PC-3 (cell line): ENCODE data around the gene THOC2. TPM values are rescaled to one million over a fixed set of nuclear protein-coding genes. Genes with fewer than 3 reads are reported as not detected.
"Not testable (repeated sequence)": the region's sequence is repeated elsewhere in the genome, so short reads cannot be mapped to it uniquely, and the experiment has no call there.

Experiments
- ATAC-seq: fragments of 200-7000 bp; cut with Tn5 transposase; 2 replicates; pipeline ENCODE4 v1.9.1; 2020; ENCODE audit warnings: mild to moderate bottlenecking, moderate library complexity
- BruUV-seq: library from RNA; stranded (reverse); fragments of 400-500 nt; replicated peaks from 2 replicates; lab custom pipeline; 2021; lab: Mats Ljungman, UMichigan
- CTCF ChIA-PET: fragments of 300-600 bp; sonication (Branson Sonifier 250); formaldehyde crosslinking; loops from one replicate; lab custom pipeline; 2022; ENCODE audit warnings: antibody characterized with exemption; lab: Charles Lee
- POLR2A ChIA-PET: fragments of 300-600 bp; sonication (Branson Sonifier 250); formaldehyde crosslinking; loops from one replicate; lab custom pipeline; 2022; ENCODE audit warnings: antibody characterized with exemption; ENCODE audit not compliant: unreplicated experiment; lab: Charles Lee
- DNase-seq: peaks from one replicate; pipeline ENCODE4 v3.0.0-alpha.2; 2015
- H2AFZ ChIP-seq: fragments of 300-600 bp; sonication (generic); 2 replicates; pipeline ENCODE4 v1.6.0; 2016; ENCODE audit warnings: antibody characterized with exemption, low read length
- H3F3A ChIP-seq: fragments of 300-600 bp; sonication (generic); one replicate; pipeline ENCODE4 v1.6.0; 2017; ENCODE audit warnings: antibody characterized with exemption, low read length, control low read depth, mild to moderate bottlenecking; ENCODE audit not compliant: unreplicated experiment
- H3K27ac ChIP-seq: fragments of 300-600 bp; sonication (generic); 2 replicates; pipeline ENCODE4 v1.5.1; 2016; ENCODE audit warnings: mild to moderate bottlenecking, low read length
- H3K27me3 ChIP-seq: fragments of 300-600 bp; sonication (generic); 2 replicates; pipeline ENCODE4 v1.6.1; 2016; ENCODE audit warnings: low read length, mixed read lengths
- H3K36me3 ChIP-seq: fragments of 300-600 bp; sonication (generic); 2 replicates; pipeline ENCODE4 v1.6.1; 2016; ENCODE audit warnings: low read depth, mixed run types, low read length, mixed read lengths
- H3K4me1 ChIP-seq: fragments of 300-600 bp; sonication (generic); 2 replicates; pipeline ENCODE4 v1.5.1; 2016; ENCODE audit warnings: low read length; ENCODE audit not compliant: insufficient read depth
- H3K4me2 ChIP-seq: fragments of 300-600 bp; sonication (generic); 2 replicates; pipeline ENCODE4 v1.6.0; 2016; ENCODE audit warnings: low read length
- H3K4me3 ChIP-seq: fragments of 300-600 bp; sonication (generic); 2 replicates; pipeline ENCODE4 v1.5.1; 2016; ENCODE audit warnings: mild to moderate bottlenecking, low read length, mixed read lengths
- H3K79me2 ChIP-seq: fragments of 300-600 bp; sonication (generic); 2 replicates; pipeline ENCODE4 v1.6.1; 2017; ENCODE audit warnings: low read length, mixed read lengths
- H3K9ac ChIP-seq: fragments of 300-600 bp; sonication (generic); 2 replicates; pipeline ENCODE4 v1.6.0; 2016; ENCODE audit warnings: mild to moderate bottlenecking, low read length
- H3K9me2 ChIP-seq: fragments of 300-600 bp; sonication (generic); replicated peaks from 2 replicates; pipeline ENCODE4 v1.6.1; 2016; ENCODE audit warnings: mixed run types, low read length, mixed read lengths
- H3K9me3 ChIP-seq: fragments of 300-600 bp; sonication (generic); 2 replicates; pipeline ENCODE4 v1.6.1; 2016; ENCODE audit warnings: low read length, mixed read lengths
- H4K20me1 ChIP-seq: fragments of 300-600 bp; sonication (generic); 2 replicates; pipeline ENCODE4 v1.6.1; 2016; ENCODE audit warnings: low read length, mixed read lengths
- EZH2 ChIP-seq: fragments of 300-600 bp; sonication (generic); IDR thresholded peaks from one replicate; pipeline ENCODE4 v1.6.1; 2017; ENCODE audit warnings: antibody characterized with exemption, mild to moderate bottlenecking, low read length; ENCODE audit not compliant: unreplicated experiment
- EZH2phosphoT487 ChIP-seq: fragments of 300-600 bp; sonication (generic); IDR thresholded peaks from 2 replicates; pipeline ENCODE4 v1.6.1; 2018; ENCODE audit warnings: mild to moderate bottlenecking, antibody characterized with exemption, low read length, borderline replicate concordance
- intact Hi-C: fragments of 100-400 bp; cut with micrococcal nuclease; formaldehyde crosslinking; loops from 2 replicates; pipeline ENCODE4 v1.9.0; 2023
- total RNA-seq: library from RNA; depleted of rRNA; stranded (reverse); fragments of >200 nt; gene quantifications from 2 replicates; pipeline ENCODE4 v1.2.3, GENCODE V29; 2014
- TF ChIP-seq, protein P1 (sequence below): fragments of 300-600 bp; sonication (generic); conservative IDR thresholded peaks from 2 replicates; pipeline ENCODE4 v1.5.1; 2017; ENCODE audit warnings: antibody characterized with exemption, low read depth, mild to moderate bottlenecking, low read length

THOC2 gene
- total RNA-seq, 1 experiment from 2014 or later, result 69.1 TPM

DNA sequence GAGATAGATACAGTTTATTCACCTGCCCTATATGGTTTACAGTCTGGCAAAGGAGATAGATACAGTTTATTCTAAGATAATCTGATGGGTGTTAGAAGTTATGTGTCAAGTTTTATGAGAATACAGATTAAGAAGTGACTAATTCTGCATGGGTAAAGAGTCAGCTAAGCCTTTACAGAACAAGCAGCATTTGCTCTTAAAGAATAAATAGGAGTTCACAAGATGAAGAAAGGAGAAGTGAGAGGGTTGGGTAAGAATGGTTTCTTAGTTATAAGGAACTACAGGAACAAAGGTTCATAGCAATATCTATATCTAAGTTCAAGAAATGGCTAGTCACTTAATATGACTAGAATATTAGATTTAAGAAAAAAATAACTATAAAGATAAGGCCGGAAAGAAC is 47.6 kb downstream of the THOC2 start:
- POLR2A ChIA-PET, result no interaction called here
- ATAC-seq, result no peak
- CTCF ChIA-PET, result no interaction called here
- no peak for DNase-seq
- H3K4me3 ChIP-seq, result no peak overlapping the region
- no peak overlapping the region for H3K27ac ChIP-seq
- H3K4me1 ChIP-seq, result no peaks in the 10 kb centered on the region
- TF ChIP-seq EZH2 (no peak), EZH2phosphoT487 (no peak)
- TF ChIP-seq, protein P1, sequence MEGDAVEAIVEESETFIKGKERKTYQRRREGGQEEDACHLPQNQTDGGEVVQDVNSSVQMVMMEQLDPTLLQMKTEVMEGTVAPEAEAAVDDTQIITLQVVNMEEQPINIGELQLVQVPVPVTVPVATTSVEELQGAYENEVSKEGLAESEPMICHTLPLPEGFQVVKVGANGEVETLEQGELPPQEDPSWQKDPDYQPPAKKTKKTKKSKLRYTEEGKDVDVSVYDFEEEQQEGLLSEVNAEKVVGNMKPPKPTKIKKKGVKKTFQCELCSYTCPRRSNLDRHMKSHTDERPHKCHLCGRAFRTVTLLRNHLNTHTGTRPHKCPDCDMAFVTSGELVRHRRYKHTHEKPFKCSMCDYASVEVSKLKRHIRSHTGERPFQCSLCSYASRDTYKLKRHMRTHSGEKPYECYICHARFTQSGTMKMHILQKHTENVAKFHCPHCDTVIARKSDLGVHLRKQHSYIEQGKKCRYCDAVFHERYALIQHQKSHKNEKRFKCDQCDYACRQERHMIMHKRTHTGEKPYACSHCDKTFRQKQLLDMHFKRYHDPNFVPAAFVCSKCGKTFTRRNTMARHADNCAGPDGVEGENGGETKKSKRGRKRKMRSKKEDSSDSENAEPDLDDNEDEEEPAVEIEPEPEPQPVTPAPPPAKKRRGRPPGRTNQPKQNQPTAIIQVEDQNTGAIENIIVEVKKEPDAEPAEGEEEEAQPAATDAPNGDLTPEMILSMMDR, result no peak
- peaks cover 16% of the 10 kb centered on the region for H3K36me3 ChIP-seq
- H3K4me2 ChIP-seq, result no peak overlapping the region
- H3F3A ChIP-seq, result no peaks in the 10 kb centered on the region
- no peak overlapping the region for H2AFZ ChIP-seq
- H3K9ac ChIP-seq, result no peak overlapping the region
- no peaks in the 10 kb centered on the region for H3K27me3 ChIP-seq
- no TSS peak for BruUV-seq
- no peaks in the 10 kb centered on the region for H3K9me3 ChIP-seq
- intact Hi-C loops, result no loop called here
- H3K79me2 ChIP-seq, result no peaks in the 10 kb centered on the region
- no peaks in the 10 kb centered on the region for H4K20me1 ChIP-seq
- no peaks in the 10 kb centered on the region for H3K9me2 ChIP-seq

DNA sequence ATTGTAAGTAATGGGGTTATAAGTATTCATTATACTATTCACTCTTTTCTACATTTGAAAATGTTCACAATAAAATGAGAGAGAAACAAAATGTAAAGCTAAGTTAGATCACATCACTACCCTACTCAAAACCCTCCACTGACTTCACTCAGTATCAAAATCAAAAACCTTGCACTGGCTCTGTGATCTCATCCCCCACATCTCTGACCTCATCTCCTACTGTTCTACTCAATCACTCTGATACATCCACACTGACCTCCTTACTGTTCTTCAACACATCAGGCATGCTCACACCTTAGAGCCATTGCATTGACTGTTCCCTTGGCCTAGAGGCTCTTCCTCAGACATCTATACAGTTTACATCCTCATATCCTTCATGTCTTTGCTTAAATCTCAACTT is 50.7 kb downstream of the THOC2 start:
- H3F3A ChIP-seq, result no peaks in the 10 kb centered on the region
- no peaks in the 10 kb centered on the region for H3K9me2 ChIP-seq
- no peaks in the 10 kb centered on the region for H3K4me1 ChIP-seq
- no peak overlapping the region for H2AFZ ChIP-seq
- no peak overlapping the region for H3K4me3 ChIP-seq
- H3K36me3 ChIP-seq, result peaks cover 16% of the 10 kb centered on the region
- CTCF ChIA-PET, result no interaction called here
- H3K27me3 ChIP-seq, result no peaks in the 10 kb centered on the region
- POLR2A ChIA-PET, result no interaction called here
- no peaks in the 10 kb centered on the region for H3K9me3 ChIP-seq
- ATAC-seq, result no peak
- intact Hi-C loops, result no loop called here
- no peak overlapping the region for H3K9ac ChIP-seq
- no peak overlapping the region for H3K4me2 ChIP-seq
- H3K27ac ChIP-seq, result no peak overlapping the region
- H4K20me1 ChIP-seq, result no peaks in the 10 kb centered on the region
- BruUV-seq, result no TSS peak
- no peak for DNase-seq
- H3K79me2 ChIP-seq, result no peaks in the 10 kb centered on the region
- no peak for TF ChIP-seq EZH2phosphoT487
- TF ChIP-seq, protein P1, result no peak
- no peak for TF ChIP-seq EZH2

DNA sequence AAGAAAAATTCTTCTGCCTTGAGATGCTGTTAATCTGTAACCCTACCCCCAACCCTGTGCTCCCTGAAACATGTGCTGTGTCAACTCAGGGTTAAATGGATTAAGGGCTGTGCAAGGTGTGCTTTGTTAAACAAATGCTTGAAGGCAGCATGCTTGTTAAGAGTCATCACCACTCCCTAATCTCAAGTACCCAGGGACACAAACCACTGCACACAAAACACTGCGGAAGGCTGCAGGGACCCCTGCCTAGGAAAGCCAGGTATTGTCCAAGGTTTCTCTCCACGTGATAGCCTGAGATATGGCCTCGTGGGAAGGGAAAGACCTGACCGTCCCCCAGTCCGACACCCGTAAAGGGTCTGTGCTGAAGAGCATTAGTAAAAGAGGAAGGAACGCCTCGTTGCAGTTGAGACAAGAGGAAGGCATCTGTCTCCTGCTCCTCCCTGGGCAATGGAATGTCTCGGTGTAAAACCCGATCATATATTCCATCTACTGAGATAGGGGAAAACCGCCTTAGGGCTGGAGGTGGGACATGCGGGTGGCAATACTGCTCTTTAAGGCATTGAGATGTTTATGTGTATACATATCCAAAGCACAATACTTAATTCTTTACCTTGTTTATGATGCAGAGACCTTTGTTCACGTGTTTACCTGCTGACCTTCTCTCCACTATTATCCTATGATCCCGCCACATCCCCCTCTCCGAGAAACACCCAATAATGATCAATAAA is 53.0 kb downstream of the THOC2 start:
- H3K9me3 ChIP-seq, H4K20me1 ChIP-seq, DNase-seq, H3F3A ChIP-seq, H3K9me2 ChIP-seq, H3K4me2 ChIP-seq, H3K4me3 ChIP-seq, H3K9ac ChIP-seq, H2AFZ ChIP-seq, H3K79me2 ChIP-seq, ATAC-seq, BruUV-seq, H3K27ac ChIP-seq, H3K4me1 ChIP-seq, POLR2A ChIA-PET, CTCF ChIA-PET, intact Hi-C loops, H3K27me3 ChIP-seq: not testable (repeated sequence)
- peaks cover 10% of the 10 kb centered on the region for H3K36me3 ChIP-seq
